GM12878 (cell line): ENCODE results near the gene TRPC1. TPM values are rescaled to one million over a fixed set of nuclear protein-coding genes. Genes with fewer than 3 reads are reported as not detected.
A peak's percentile ranks its signal among the peaks of the same experiment; 100 is the strongest.

Experiments used
- ATAC-seq: fragments of 200-7000 bp; cut with Tn5 transposase; 3 replicates; pipeline ENCODE4 v1.9.1; 2020; ENCODE audit warnings: mild to moderate bottlenecking, moderate library complexity
- BruUV-seq: library from RNA; stranded (reverse); fragments of 400-500 nt; replicated peaks from 2 replicates; lab custom pipeline; 2021; lab: Mats Ljungman, UMichigan
- CTCF ChIA-PET: fragments of 300-600 bp; sonication (Branson Sonifier 250); formaldehyde crosslinking; extraction: SDS; loops from one replicate; lab custom pipeline; 2021; ENCODE audit warnings: inconsistent platforms; lab: Yijun Ruan, JAX
- POLR2A ChIA-PET: fragments of 350-600 bp; formaldehyde crosslinking; extraction: SDS; loops from one replicate; lab custom pipeline; 2021; ENCODE audit warnings: inconsistent platforms; lab: Charles Lee
- RAD21 ChIA-PET: fragments of 300-600 bp; sonication (Branson Sonifier 250); formaldehyde crosslinking; loops from one replicate; lab custom pipeline; 2023; ENCODE audit warnings: antibody characterized with exemption; ENCODE audit not compliant: unreplicated experiment; lab: Charles Lee
- SMC1A ChIA-PET: fragments of 300-600 bp; sonication (Branson Sonifier 250); formaldehyde crosslinking; loops from one replicate; lab custom pipeline; 2023; ENCODE audit not compliant: unreplicated experiment, uncharacterized antibody; lab: Charles Lee
- DNase-seq: peaks from one replicate; pipeline ENCODE4 v3.0.0-alpha.2; 2011; ENCODE audit warnings: low read depth, low spot score
- FAIRE-seq: peaks from 3 replicates; lab custom pipeline; 2011; peaks lifted over from hg19 to GRCh38; lab: Jason Lieb, UNC
- H2AFZ ChIP-seq: 2 replicates; pipeline ENCODE4 v1.6.0; 2011; ENCODE audit warnings: low read depth, low read length, control low read depth; ENCODE audit not compliant: control insufficient read depth
- H3K27ac ChIP-seq: 2 replicates; pipeline ENCODE4 v1.5.1; 2011; ENCODE audit warnings: control low read depth; ENCODE audit not compliant: control insufficient read depth, insufficient read depth
- H3K27me3 ChIP-seq, 2 experiments: replicated peaks in 1 of 2; 2 replicates each; pipeline versions ENCODE4 v1.6.0 to v1.6.1; 2011; ENCODE audit warnings: low read length in 1 of 2; ENCODE audit not compliant: control insufficient read depth in 2 of 2, insufficient read depth in 2 of 2
- H3K36me3 ChIP-seq, 2 experiments: 2 replicates each; pipeline ENCODE4 v1.5.1; 2011; ENCODE audit warnings: low read length in 1 of 2; ENCODE audit not compliant: control insufficient read depth in 2 of 2, insufficient read depth in 2 of 2
- H3K4me1 ChIP-seq: 2 replicates; pipeline ENCODE4 v1.6.1; 2011; ENCODE audit warnings: mild to moderate bottlenecking, low read length, moderate library complexity, mixed read lengths; ENCODE audit not compliant: control insufficient read depth, insufficient read depth
- H3K4me2 ChIP-seq: 2 replicates; pipeline ENCODE4 v1.6.0; 2011; ENCODE audit warnings: control low read depth; ENCODE audit not compliant: control insufficient read depth, insufficient read depth
- H3K4me3 ChIP-seq: fragments of 200-600 bp; sonication (generic); 2 replicates; pipeline ENCODE4 v1.5.1; 2016
- H3K79me2 ChIP-seq: 2 replicates; pipeline ENCODE4 v1.6.0; 2011; ENCODE audit warnings: low read length; ENCODE audit not compliant: control insufficient read depth, insufficient read depth
- H3K9ac ChIP-seq: 2 replicates; pipeline ENCODE4 v1.8.0; 2011; ENCODE audit warnings: low read length, control low read depth, mixed read lengths; ENCODE audit not compliant: control insufficient read depth, insufficient read depth
- H3K9me3 ChIP-seq: replicated peaks from 3 replicates; pipeline ENCODE4 v1.5.1; 2011; ENCODE audit warnings: mild to moderate bottlenecking, low read length; ENCODE audit not compliant: control insufficient read depth, insufficient read depth
- H4K20me1 ChIP-seq: 2 replicates; pipeline ENCODE4 v1.6.0; 2011; ENCODE audit not compliant: control insufficient read depth, insufficient read depth
- BCL3 ChIP-seq: IDR thresholded peaks from 2 replicates; pipeline ENCODE4 v1.6.1; 2011; ENCODE audit warnings: borderline replicate concordance, low read depth, mild to moderate bottlenecking, moderate library complexity, low read length; ENCODE audit not compliant: insufficient read depth, poor library complexity, severe bottlenecking
- CHD4 ChIP-seq: fragments of 200-600 bp; sonication (generic); IDR thresholded peaks from 2 replicates; pipeline ENCODE4 v1.6.1; 2016; ENCODE audit warnings: mild to moderate bottlenecking
- HCFC1 ChIP-seq: fragments of 150-350 bp; IDR thresholded peaks from 2 replicates; pipeline ENCODE4 v1.6.1; 2014; ENCODE audit warnings: low read length
- IKZF1 ChIP-seq: fragments of 450-650 bp; conservative IDR thresholded peaks from 2 replicates; pipeline ENCODE4 v1.6.1; 2017; ENCODE audit warnings: antibody characterized with exemption, mild to moderate bottlenecking
- NFIC ChIP-seq: IDR thresholded peaks from 2 replicates; pipeline ENCODE4 v1.6.1; 2012; ENCODE audit warnings: low read depth, mild to moderate bottlenecking, inconsistent platforms, low read length, moderate library complexity
- RUNX3 ChIP-seq: IDR thresholded peaks from 2 replicates; pipeline ENCODE4 v1.6.1; 2012; ENCODE audit warnings: low read length, inconsistent platforms
- SIX5 ChIP-seq: IDR thresholded peaks from 2 replicates; pipeline ENCODE4 v1.6.1; 2011; ENCODE audit warnings: mild to moderate bottlenecking, low read depth, low read length, moderate library complexity; ENCODE audit not compliant: severe bottlenecking
- WGBS: methylation state at CpG from one replicate; pipeline ENCODE4 v1.1.6; 2016; ENCODE audit warnings: low lambda C conversion rate; ENCODE audit not compliant: insufficient replicate concordance, insufficient coverage; ENCODE audit errors: missing lambda C conversion rate; 5-methylcytosine and 5-hydroxymethylcytosine counted together
- in situ Hi-C: fragments of 300-500 bp; cut with MboI; formaldehyde crosslinking; loops from 9 replicates; pipeline ENCODE4 v1.14.3; 2018; ENCODE audit warnings: mixed read lengths
- intact Hi-C: fragments of 100-400 bp; cut with micrococcal nuclease; formaldehyde crosslinking; loops from one replicate; pipeline ENCODE4 v1.14.2; 2022; ENCODE audit not compliant: unreplicated experiment
- polyA plus RNA-seq, 11 experiments: library from polyadenylated mRNA; depleted of rRNA in 4 of 11; unstranded in 6 of 11; stranded (reverse) in 5 of 11; fragments of >200 nt; fragmentation: Nextera tagmentation in 4 of 11; fragmentation: Illumina TruSeq in 1 of 11; extraction: Ambion mirVana in 4 of 11; extraction: Trizol in 1 of 11; gene quantifications; 1 replicate in 1 of 11; 2 replicates in 10 of 11; pipeline versions ENCODE4 v1.2.1 to v1.2.3, GENCODE V29; 2011 to 2016; ENCODE audit warnings: inconsistent platforms in 2 of 11, missing spikeins in 2 of 11, low read depth in 1 of 11
- total RNA-seq, 4 experiments: library from RNA; depleted of rRNA in 3 of 4; stranded (reverse); fragments of >200 nt in 3 of 4; fragmentation: Illumina TruSeq in 1 of 4; extraction: Trizol in 1 of 4; gene quantifications; 2 replicates each; pipeline versions ENCODE4 v1.2.1 to v1.2.3, GENCODE V29; 2013 to 2021

The TRPC1 gene
- total and polyA plus RNA-seq, 10 of the 15 experiments (the other 5 are each of a cell fraction or from before 2014, with no cell fraction given): 0.05 to 2.9 (median 0.17) TPM

- H4K20me1 ChIP-seq: no peaks in the 10 kb centered on the region
- DNase-seq (no peak), FAIRE-seq (no peak), ATAC-seq (no peak)
- WGBS: 0% methylated on average over 2 of the region's 2 CpGs
- ChIA-PET POLR2A (no interaction called here), CTCF (interaction anchor here (2.1 kb wide), 1 partner anchor 22 kb away, joined by 5 read pairs; no protein-coding TSS in a partner anchor), RAD21 (no interaction called here), SMC1A (interaction anchor here (0.5 kb wide), 1 partner anchor 591 kb away, joined by 3 read pairs; no protein-coding TSS in a partner anchor)
- no TSS peak for BruUV-seq
- no peaks in the 10 kb centered on the region for H3K9me3 ChIP-seq
- TF ChIP-seq SIX5 (no peak), RUNX3 (peak; percentile 50; the same call in 1 of the 2 replicates), HCFC1 (no peak), CHD4 (no peak), BCL3 (no peak), IKZF1 (no peak), NFIC (no peak)
- no peaks in the 10 kb centered on the region for H3K79me2 ChIP-seq
- intact Hi-C loops (no loop called here), in situ Hi-C loops (no loop called here)
- no peak overlapping the region for H3K4me2 ChIP-seq
- no peak overlapping the region for H3K9ac ChIP-seq
- no peak overlapping the region for H2AFZ ChIP-seq
- no peaks in the 10 kb centered on the region for H3K4me1 ChIP-seq
- no peak overlapping the region for H3K27ac ChIP-seq
- H3K36me3 ChIP-seq: no peaks in the 10 kb centered on the region
- no peaks in the 10 kb centered on the region; a peak in 1 of 4 replicates for H3K27me3 ChIP-seq
- no peak overlapping the region for H3K4me3 ChIP-seq
Measured at GRCh38 chr3:142850395-142851023, 126.7 kb downstream of the TRPC1 start.
